Tibial nerve (tissue), 4 donors: ENCODE data around the gene KIF3A. TPM values are rescaled to one million over a fixed set of nuclear protein-coding genes. Genes with fewer than 3 reads are reported as not detected.
A peak's percentile ranks its signal among the peaks of the same experiment; 100 is the strongest.

ENCODE experiments used
- DNase-seq, 2 donors: peaks; one replicate each; pipeline ENCODE4 v3.0.0-alpha.2; 2019; ENCODE audit warnings: low spot score in 2 of 2
- H3K27ac ChIP-seq, 4 donors: fragments of 200-600 bp; sonication (generic) in 3 of 4; one replicate each; pipeline ENCODE4 v1.5.1; 2017 to 2019; ENCODE audit warnings: mild to moderate bottlenecking in 1 of 4
- H3K27me3 ChIP-seq, 2 donors: fragments of 200-600 bp; sonication (generic) in 1 of 2; one replicate each; pipeline versions ENCODE4 v1.5.1 to v1.6.0; 2017 to 2019
- H3K36me3 ChIP-seq, 3 donors: fragments of 200-600 bp; sonication (generic); one replicate each; pipeline ENCODE4 v1.5.1; 2018 to 2019
- H3K4me1 ChIP-seq, 4 donors: fragments of 200-600 bp; sonication (generic) in 3 of 4; one replicate each; pipeline ENCODE4 v1.5.1; 2017 to 2019
- H3K4me3 ChIP-seq, 4 donors: fragments of 200-600 bp; sonication (generic) in 3 of 4; one replicate each; pipeline ENCODE4 v1.5.1; 2017 to 2019; ENCODE audit warnings: mild to moderate bottlenecking in 1 of 4, moderate library complexity in 1 of 4
- H3K9me3 ChIP-seq, 4 donors: fragments of 200-600 bp; sonication (generic) in 3 of 4; one replicate each; pipeline ENCODE4 v1.5.1; 2017 to 2019
- EP300 ChIP-seq, 2 donors: sonication (generic); formaldehyde crosslinking; IDR thresholded peaks; one replicate each; pipeline ENCODE4 v1.6.1; 2017; ENCODE audit warnings: antibody characterized with exemption in 2 of 2, mild to moderate bottlenecking in 1 of 2
- POLR2A ChIP-seq, 2 donors: fragments of 450-650 bp; IDR thresholded peaks; one replicate each; pipeline ENCODE4 v1.6.1; 2017; ENCODE audit warnings: antibody characterized with exemption in 2 of 2, mild to moderate bottlenecking in 2 of 2, moderate library complexity in 2 of 2
- WGBS, 2 donors: methylation state at CpG; one replicate each; pipeline ENCODE4 v1.1.5; 2018; 5-methylcytosine and 5-hydroxymethylcytosine counted together
- total RNA-seq, 4 donors: library from RNA; depleted of rRNA; stranded (reverse); fragments of >200 nt; gene quantifications; one replicate each; pipeline ENCODE4 v1.1.0, GENCODE V29; 2016
- TF ChIP-seq, protein P1 (sequence below), 5 experiments: fragments of 200-600 bp in 3 of 5; fragments of 450-650 bp in 2 of 5; sonication (generic) in 3 of 5; IDR thresholded peaks; one replicate each; pipeline ENCODE4 v1.5.1; 2016 to 2019; ENCODE audit warnings: antibody characterized with exemption in 5 of 5, mild to moderate bottlenecking in 3 of 5, moderate library complexity in 2 of 5

The KIF3A gene
- total RNA-seq, 4 donors from 2014 or later: 8.4 to 11.6 (median 10.7) TPM

DNA sequence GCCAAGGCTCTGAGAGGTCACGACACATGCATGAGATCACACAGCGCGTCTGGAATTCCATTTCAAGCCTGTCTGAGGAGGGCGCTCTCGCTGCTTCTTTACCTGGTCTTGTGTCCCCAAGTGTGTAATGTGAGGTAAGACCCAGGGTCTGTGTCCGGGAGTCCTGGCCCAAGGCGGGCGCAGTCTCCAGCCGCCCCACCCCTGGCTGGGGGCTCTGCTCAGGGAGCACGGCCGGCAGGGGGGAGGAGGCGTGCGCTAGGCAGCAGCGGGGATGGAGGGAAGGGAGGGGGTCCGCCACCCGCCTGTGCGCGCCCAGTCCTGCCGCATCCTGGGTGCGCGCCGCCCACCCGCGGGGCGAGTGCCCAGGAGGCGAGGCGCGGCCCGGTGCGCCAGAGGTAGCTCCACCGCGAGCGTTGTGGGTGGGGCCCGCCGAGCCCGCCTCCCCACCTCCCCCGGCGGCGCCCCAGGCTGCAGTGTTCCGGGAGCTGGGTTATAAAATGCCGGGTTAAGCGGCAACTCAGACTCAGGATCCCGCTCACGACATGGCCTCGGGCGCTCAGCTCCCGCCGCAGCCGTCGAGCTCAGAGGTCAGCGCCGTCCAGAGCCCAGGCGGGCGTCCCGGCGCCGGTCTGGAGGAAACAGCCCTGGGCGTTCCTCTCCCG lies 9.7 kb upstream of the KIF3A start, which contains the start of gene CCNI2:
Gene CCNI2, plus strand, starts transcription at position 473 of the 662 bp plus-strand sequence. Its CDS starts 70 bp downstream, at position 543.
- H3K9me3 ChIP-seq: peaks cover 0 to 4% (median 0%) of the 10 kb centered on the region in 4 donors
- WGBS, 2 donors: 5 to 6% methylated on average over 17 to 26 of the region's 59 CpGs
- TF ChIP-seq, protein P1, sequence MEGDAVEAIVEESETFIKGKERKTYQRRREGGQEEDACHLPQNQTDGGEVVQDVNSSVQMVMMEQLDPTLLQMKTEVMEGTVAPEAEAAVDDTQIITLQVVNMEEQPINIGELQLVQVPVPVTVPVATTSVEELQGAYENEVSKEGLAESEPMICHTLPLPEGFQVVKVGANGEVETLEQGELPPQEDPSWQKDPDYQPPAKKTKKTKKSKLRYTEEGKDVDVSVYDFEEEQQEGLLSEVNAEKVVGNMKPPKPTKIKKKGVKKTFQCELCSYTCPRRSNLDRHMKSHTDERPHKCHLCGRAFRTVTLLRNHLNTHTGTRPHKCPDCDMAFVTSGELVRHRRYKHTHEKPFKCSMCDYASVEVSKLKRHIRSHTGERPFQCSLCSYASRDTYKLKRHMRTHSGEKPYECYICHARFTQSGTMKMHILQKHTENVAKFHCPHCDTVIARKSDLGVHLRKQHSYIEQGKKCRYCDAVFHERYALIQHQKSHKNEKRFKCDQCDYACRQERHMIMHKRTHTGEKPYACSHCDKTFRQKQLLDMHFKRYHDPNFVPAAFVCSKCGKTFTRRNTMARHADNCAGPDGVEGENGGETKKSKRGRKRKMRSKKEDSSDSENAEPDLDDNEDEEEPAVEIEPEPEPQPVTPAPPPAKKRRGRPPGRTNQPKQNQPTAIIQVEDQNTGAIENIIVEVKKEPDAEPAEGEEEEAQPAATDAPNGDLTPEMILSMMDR (IDR thresholded peaks at IDR 0.05): peak in 1 of 5 experiments; percentile 23
- TF ChIP-seq POLR2A (IDR thresholded peaks at IDR 0.05): no peak
- no peaks in the 10 kb centered on the region for H3K36me3 ChIP-seq
- peaks cover 0 to 59% of the 10 kb centered on the region in 2 donors for H3K27me3 ChIP-seq
- DNase-seq: no peak
- H3K27ac ChIP-seq: peak within 1 kb of the TSS in 2 of 4 donors; percentile 4 to 66
- H3K4me1 ChIP-seq: peaks cover 0 to 32% (median 5%) of the 10 kb centered on the region in 4 donors
- H3K4me3 ChIP-seq: peak within 1 kb of the TSS; percentile 8 to 53 (median 36)

DNA sequence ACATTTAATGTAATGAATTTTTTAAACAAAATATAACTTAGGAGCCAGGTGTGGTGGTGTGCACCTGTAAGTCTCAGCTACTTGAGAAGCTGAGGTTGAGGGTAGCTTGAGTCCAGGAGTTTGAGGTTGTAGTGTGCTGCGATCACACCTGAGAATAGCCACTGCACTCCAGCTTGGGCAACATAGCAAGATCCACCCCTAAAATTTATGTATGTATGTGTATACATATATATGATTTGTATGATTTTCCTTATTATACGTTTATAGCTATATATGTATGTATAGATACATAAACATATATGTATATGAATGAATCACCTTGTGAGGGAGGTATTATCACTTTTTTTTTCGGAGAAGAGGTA lies 9.2 kb upstream of the KIF3A start:
- Histone ChIP-seq H3K9me3 (peaks cover 0 to 6% (median 0%) of the 10 kb centered on the region in 4 donors), H3K36me3 (no peaks in the 10 kb centered on the region), H3K27me3 (peaks cover 0 to 60% of the 10 kb centered on the region in 2 donors), H3K4me1 (peaks cover 0 to 28% (median 3%) of the 10 kb centered on the region in 4 donors), H3K27ac (no peak overlapping the region), H3K4me3 (no peak overlapping the region)
- DNase-seq: no peak
- TF ChIP-seq, protein P1 (IDR thresholded peaks at IDR 0.05): no peak
- no peak for TF ChIP-seq EP300 (IDR thresholded peaks at IDR 0.05)
- TF ChIP-seq POLR2A (IDR thresholded peaks at IDR 0.05): no peak
- WGBS, 2 donors: 27 to 32% methylated on average over 3 of the region's 3 CpGs

DNA sequence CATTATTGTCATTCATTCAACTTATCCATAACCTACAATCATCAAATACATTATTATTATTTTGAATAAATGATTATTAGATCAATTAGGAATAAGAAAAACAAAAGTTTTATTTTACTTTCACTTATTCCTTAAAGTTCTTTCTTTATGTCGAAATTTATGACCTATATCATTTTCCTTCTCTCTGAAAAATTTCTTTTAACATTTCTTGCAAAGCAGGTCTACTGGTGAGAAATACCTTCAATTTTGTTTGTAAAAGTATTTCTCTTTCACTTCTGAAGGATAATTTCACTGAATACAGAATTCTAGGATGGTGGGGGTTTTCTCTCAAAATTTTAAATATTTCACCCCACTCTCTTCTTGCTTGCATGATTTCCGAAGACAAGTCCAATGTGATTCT lies 7.3 kb upstream of the KIF3A start:
- DNase-seq: no peak
- TF ChIP-seq, protein P1 (IDR thresholded peaks at IDR 0.05): no peak
- no peak for TF ChIP-seq EP300 (IDR thresholded peaks at IDR 0.05)
- no peak for TF ChIP-seq POLR2A (IDR thresholded peaks at IDR 0.05)
- H3K4me1 ChIP-seq: peaks cover 0 to 12% (median 2%) of the 10 kb centered on the region in 4 donors
- 70 to 85% methylated on average over 2 of the region's 2 CpGs for WGBS, 2 donors
- no peak overlapping the region for H3K27ac ChIP-seq
- H3K36me3 ChIP-seq: no peaks in the 10 kb centered on the region
- no peak overlapping the region for H3K4me3 ChIP-seq
- peaks cover 0 to 64% of the 10 kb centered on the region in 2 donors for H3K27me3 ChIP-seq
- H3K9me3 ChIP-seq: peaks cover 0 to 6% (median 0%) of the 10 kb centered on the region in 4 donors

DNA sequence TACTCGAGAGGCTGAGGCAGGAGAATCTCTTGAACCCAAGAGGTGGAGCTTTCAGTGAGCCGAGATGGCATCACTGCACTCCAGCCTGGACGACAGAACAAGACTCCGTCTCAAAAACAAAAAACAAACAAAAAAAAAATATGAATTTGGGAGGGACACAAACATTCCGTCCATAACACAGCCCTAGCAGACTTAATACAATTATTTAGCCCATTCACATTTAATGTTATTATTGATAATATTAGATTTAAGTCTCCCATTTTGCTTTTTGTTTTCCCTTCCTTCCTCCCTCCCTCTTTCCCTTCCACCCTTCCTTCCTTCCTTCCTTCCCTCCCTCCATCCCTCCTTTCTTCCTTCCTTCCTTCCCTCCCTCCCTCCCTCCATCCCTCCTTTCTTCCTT lies 5.3 kb upstream of the KIF3A start:
- H3K27me3 ChIP-seq: peaks cover 0 to 61% of the 10 kb centered on the region in 2 donors
- DNase-seq: no peak
- TF ChIP-seq, protein P1 (IDR thresholded peaks at IDR 0.05): no peak
- TF ChIP-seq POLR2A (IDR thresholded peaks at IDR 0.05) (no peak), EP300 (IDR thresholded peaks at IDR 0.05) (no peak)
- H3K36me3 ChIP-seq: no peaks in the 10 kb centered on the region
- 93 to 95% methylated on average over 5 of the region's 5 CpGs for WGBS, 2 donors
- peaks cover 0 to 17% (median 2%) of the 10 kb centered on the region in 4 donors for H3K4me1 ChIP-seq
- peaks cover 0 to 6% (median 0%) of the 10 kb centered on the region in 4 donors for H3K9me3 ChIP-seq
- no peak overlapping the region for H3K27ac ChIP-seq
- no peak overlapping the region for H3K4me3 ChIP-seq

DNA sequence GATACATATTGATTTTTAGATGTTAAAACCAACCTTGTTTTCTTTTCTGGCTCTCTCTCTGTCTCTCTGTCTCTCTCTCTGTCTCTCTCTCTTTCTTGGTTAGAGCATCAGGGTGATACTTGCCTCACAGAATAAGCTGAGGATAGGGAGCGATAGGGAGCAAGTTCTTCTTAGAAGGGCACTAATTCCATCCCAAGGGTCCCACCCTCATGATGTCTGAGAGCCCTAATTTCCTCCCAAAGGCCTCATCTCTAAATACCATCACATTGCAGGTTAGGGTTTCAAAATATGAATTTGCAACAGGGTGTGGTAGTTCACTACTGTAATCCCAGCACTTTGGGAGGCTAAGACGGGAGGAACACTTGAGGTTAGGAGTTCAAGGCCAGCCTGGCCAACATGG lies 4.8 kb upstream of the KIF3A start:
- WGBS, 2 donors: 96 to 100% methylated on average over 2 of the region's 2 CpGs
- H3K27ac ChIP-seq: no peak overlapping the region
- TF ChIP-seq, protein P1 (IDR thresholded peaks at IDR 0.05): no peak
- TF ChIP-seq EP300 (IDR thresholded peaks at IDR 0.05) (no peak), POLR2A (IDR thresholded peaks at IDR 0.05) (no peak)
- H3K4me1 ChIP-seq: peaks cover 0 to 13% (median 0%) of the 10 kb centered on the region in 4 donors
- peaks cover 0 to 6% (median 0%) of the 10 kb centered on the region in 4 donors for H3K9me3 ChIP-seq
- DNase-seq: no peak
- H3K27me3 ChIP-seq: peaks cover 0 to 56% of the 10 kb centered on the region in 2 donors
- H3K36me3 ChIP-seq: no peaks in the 10 kb centered on the region
- H3K4me3 ChIP-seq: no peak overlapping the region
